Cortex of kidney (tissue), 1 donor: ENCODE results near the gene DISC1.
"Not testable (repeated sequence)": the region's sequence is repeated elsewhere in the genome, so short reads cannot be mapped to it uniquely, and the experiment has no call there.

ENCODE experiments used
- DNase-seq: peaks from one replicate; lab custom pipeline; 2025; lab: John Stamatoyannopoulos, UW

The DISC1 gene

GRCh38 chr1:231667896-231668506, 41.4 kb downstream of the DISC1 start:
- no peak for DNase-seq

GRCh38 chr1:231668826-231669225, 42.2 kb downstream of the DISC1 start:
- DNase-seq, result no peak

- DNase-seq, result not testable (repeated sequence)
Measured at GRCh38 chr1:231669864-231670621, 43.5 kb downstream of the DISC1 start.

- DNase-seq, result no peak
Measured at GRCh38 chr1:231670755-231671154, 44.2 kb downstream of the DISC1 start.

- no peak for DNase-seq
Measured at GRCh38 chr1:231674575-231674974, 48.0 kb downstream of the DISC1 start.

- no peak for DNase-seq
Measured at GRCh38 chr1:231676487-231676886, 49.9 kb downstream of the DISC1 start.

- no peak for DNase-seq
Measured at GRCh38 chr1:231677442-231677841, 50.9 kb downstream of the DISC1 start.

- DNase-seq, result no peak
Measured at GRCh38 chr1:231678011-231678432, 51.4 kb downstream of the DISC1 start.

GRCh38 chr1:231679109-231679508, 52.5 kb downstream of the DISC1 start:
- DNase-seq, result no peak

- no peak for DNase-seq
Measured at GRCh38 chr1:231681006-231681405, 54.4 kb downstream of the DISC1 start.

- DNase-seq, result no peak
Measured at GRCh38 chr1:231682779-231683178, 56.2 kb downstream of the DISC1 start.

- no peak for DNase-seq
Measured at GRCh38 chr1:231683439-231684165, 57.0 kb downstream of the DISC1 start.

GRCh38 chr1:231684356-231685244, 58.0 kb downstream of the DISC1 start:
- no peak for DNase-seq

GRCh38 chr1:231686384-231686783, 59.8 kb downstream of the DISC1 start:
- no peak for DNase-seq

- no peak for DNase-seq
Measured at GRCh38 chr1:231688989-231689388, 62.4 kb downstream of the DISC1 start.

- no peak for DNase-seq
Measured at GRCh38 chr1:231690059-231690458, 63.5 kb downstream of the DISC1 start.

- DNase-seq, result no peak
Measured at GRCh38 chr1:231691618-231692259, 65.1 kb downstream of the DISC1 start.

- no peak for DNase-seq
Measured at GRCh38 chr1:231693361-231694074, 66.9 kb downstream of the DISC1 start.

GRCh38 chr1:231694075-231694431, 67.5 kb downstream of the DISC1 start:
- DNase-seq, result no peak

- no peak for DNase-seq
Measured at GRCh38 chr1:231694465-231695077, 68.0 kb downstream of the DISC1 start.
